ENCODE results near the gene TMEM132D.

TMEM132D gene

GRCh38 chr12:129826273-129826672, 77.6 kb downstream of the TMEM132D start:
- H3K36me3 ChIP-seq (ENCODE audit: control insufficient read depth in 2 of 2, insufficient read depth in 2 of 2, low read length in 2 of 2) = no peaks in the 10 kb centered on the region
- no peak overlapping the region for H3K4me3 ChIP-seq (ENCODE audit: low read length in 2 of 2)
- no peak overlapping the region for H3K9ac ChIP-seq (ENCODE audit: low read length in 2 of 2)
- H3K4me1 ChIP-seq (ENCODE audit: control insufficient read depth, insufficient read depth, low read length) = no peaks in the 10 kb centered on the region
- no peaks in the 10 kb centered on the region for H3K9me3 ChIP-seq (ENCODE audit: control insufficient read depth in 2 of 2, low read length in 2 of 2)
- peaks cover 0 to 3% of the 10 kb centered on the region in 2 donors for H3K27me3 ChIP-seq (ENCODE audit: control insufficient read depth in 1 of 2, insufficient read depth in 2 of 2, low read length in 2 of 2)
- no peak overlapping the region for H3K27ac ChIP-seq (ENCODE audit: low read length)

DNA sequence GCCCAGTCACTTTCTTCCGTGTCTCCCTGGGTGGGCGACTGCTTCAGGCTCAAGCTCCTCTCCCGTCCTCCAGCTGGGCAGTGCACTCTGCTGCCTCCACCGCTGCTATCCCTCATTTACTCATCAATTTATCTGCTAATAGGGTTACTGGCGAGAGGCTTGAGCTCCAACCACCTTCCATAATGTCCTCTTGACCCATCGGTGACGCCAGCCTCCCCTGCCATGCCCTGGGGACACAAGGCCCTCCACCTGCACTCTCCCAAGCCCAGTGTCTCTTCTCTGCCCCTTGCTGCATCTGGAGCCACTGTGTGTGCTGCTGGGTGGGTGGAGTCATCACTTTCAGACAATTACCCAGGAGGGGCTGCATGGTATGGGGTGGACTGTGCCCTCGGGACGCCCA, 78.5 kb downstream of the TMEM132D start:
- H3K27me3 ChIP-seq (ENCODE audit: control insufficient read depth in 1 of 2, insufficient read depth in 2 of 2, low read length in 2 of 2) = peaks cover 0 to 2% of the 10 kb centered on the region in 2 donors

GRCh38 chr12:129821964-129822363, 81.9 kb downstream of the TMEM132D start:
- Histone ChIP-seq H3K27ac (ENCODE audit: low read length) (no peak overlapping the region), H3K27me3 (ENCODE audit: control insufficient read depth in 1 of 2, insufficient read depth in 2 of 2, low read length in 2 of 2) (peaks cover 0 to 3% of the 10 kb centered on the region in 2 donors), H3K4me1 (ENCODE audit: control insufficient read depth, insufficient read depth, low read length) (no peaks in the 10 kb centered on the region), H3K4me3 (ENCODE audit: low read length in 2 of 2) (no peak overlapping the region), H3K9ac (ENCODE audit: low read length in 2 of 2) (no peak overlapping the region), H3K9me3 (ENCODE audit: control insufficient read depth in 2 of 2, low read length in 2 of 2) (peaks cover 2 to 3% of the 10 kb centered on the region in 2 donors), H3K36me3 (ENCODE audit: control insufficient read depth in 2 of 2, insufficient read depth in 2 of 2, low read length in 2 of 2) (no peaks in the 10 kb centered on the region)

More for the DNA sequence above, 78.5 kb downstream of the TMEM132D start:
- no peak overlapping the region for H3K27ac ChIP-seq (ENCODE audit: low read length)
- no peaks in the 10 kb centered on the region for H3K36me3 ChIP-seq (ENCODE audit: control insufficient read depth in 2 of 2, insufficient read depth in 2 of 2, low read length in 2 of 2)
- no peak overlapping the region for H3K4me3 ChIP-seq (ENCODE audit: low read length in 2 of 2)
- H3K9me3 ChIP-seq (ENCODE audit: control insufficient read depth in 2 of 2, low read length in 2 of 2) = no peaks in the 10 kb centered on the region
- H3K4me1 ChIP-seq (ENCODE audit: control insufficient read depth, insufficient read depth, low read length) = no peaks in the 10 kb centered on the region
- no peak overlapping the region for H3K9ac ChIP-seq (ENCODE audit: low read length in 2 of 2)

- no peak overlapping the region for H3K4me3 ChIP-seq (ENCODE audit: low read length in 2 of 2)
- H3K27me3 ChIP-seq (ENCODE audit: control insufficient read depth in 1 of 2, insufficient read depth in 2 of 2, low read length in 2 of 2) = peaks cover 0 to 2% of the 10 kb centered on the region in 2 donors
- no peak overlapping the region for H3K27ac ChIP-seq (ENCODE audit: low read length)
- H3K36me3 ChIP-seq (ENCODE audit: control insufficient read depth in 2 of 2, insufficient read depth in 2 of 2, low read length in 2 of 2) = no peaks in the 10 kb centered on the region
- H3K9ac ChIP-seq (ENCODE audit: low read length in 2 of 2) = no peak overlapping the region
- H3K9me3 ChIP-seq (ENCODE audit: control insufficient read depth in 2 of 2, low read length in 2 of 2) = peaks cover 3% of the 10 kb centered on the region in 2 donors
- H3K4me1 ChIP-seq (ENCODE audit: control insufficient read depth, insufficient read depth, low read length) = no peaks in the 10 kb centered on the region
Observed at GRCh38 chr12:129819391-129819790, 84.4 kb downstream of the TMEM132D start.

DNA sequence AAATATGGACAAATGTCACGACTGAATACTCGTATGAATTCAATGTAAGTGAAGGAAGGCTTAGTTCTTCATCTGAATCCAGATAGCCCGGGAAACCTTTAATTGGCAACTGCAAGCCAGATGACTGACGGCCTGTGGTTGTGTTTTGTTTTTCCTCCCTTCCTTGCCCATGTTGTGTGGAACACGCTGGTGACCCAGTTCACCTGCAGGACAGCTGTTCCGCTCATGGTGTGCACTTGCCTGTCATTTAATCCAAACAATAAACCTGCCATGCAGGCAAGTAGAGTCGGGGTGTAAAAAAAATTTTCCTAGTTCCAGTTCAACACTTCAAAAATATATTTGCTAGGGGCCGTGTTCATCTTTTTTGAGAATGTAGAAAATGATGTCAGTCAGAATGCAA, 88.0 kb downstream of the TMEM132D start:
- H3K27me3 ChIP-seq (ENCODE audit: control insufficient read depth in 1 of 2, insufficient read depth in 2 of 2, low read length in 2 of 2) = peaks cover 0 to 2% of the 10 kb centered on the region in 2 donors
- H3K9me3 ChIP-seq (ENCODE audit: control insufficient read depth in 2 of 2, low read length in 2 of 2) = peaks cover 3 to 7% of the 10 kb centered on the region in 2 donors
- H3K4me3 ChIP-seq (ENCODE audit: low read length in 2 of 2) = no peak overlapping the region
- H3K9ac ChIP-seq (ENCODE audit: low read length in 2 of 2) = no peak overlapping the region
- no peak overlapping the region for H3K27ac ChIP-seq (ENCODE audit: low read length)
- H3K4me1 ChIP-seq (ENCODE audit: control insufficient read depth, insufficient read depth, low read length) = no peaks in the 10 kb centered on the region
- no peaks in the 10 kb centered on the region for H3K36me3 ChIP-seq (ENCODE audit: control insufficient read depth in 2 of 2, insufficient read depth in 2 of 2, low read length in 2 of 2)

GRCh38 chr12:129811963-129812362, 91.9 kb downstream of the TMEM132D start:
- Histone ChIP-seq H3K36me3 (ENCODE audit: control insufficient read depth in 2 of 2, insufficient read depth in 2 of 2, low read length in 2 of 2) (no peaks in the 10 kb centered on the region), H3K27me3 (ENCODE audit: control insufficient read depth in 1 of 2, insufficient read depth in 2 of 2, low read length in 2 of 2) (no peaks in the 10 kb centered on the region), H3K27ac (ENCODE audit: low read length) (no peak overlapping the region), H3K9me3 (ENCODE audit: control insufficient read depth in 2 of 2, low read length in 2 of 2) (peaks cover under 1 to 3% of the 10 kb centered on the region in 2 donors), H3K4me1 (ENCODE audit: control insufficient read depth, insufficient read depth, low read length) (no peaks in the 10 kb centered on the region), H3K4me3 (ENCODE audit: low read length in 2 of 2) (no peak overlapping the region), H3K9ac (ENCODE audit: low read length in 2 of 2) (no peak overlapping the region)

GRCh38 chr12:129807136-129807535, 96.7 kb downstream of the TMEM132D start:
- Histone ChIP-seq H3K36me3 (ENCODE audit: control insufficient read depth in 2 of 2, insufficient read depth in 2 of 2, low read length in 2 of 2) (no peaks in the 10 kb centered on the region), H3K27ac (ENCODE audit: low read length) (no peak overlapping the region), H3K9me3 (ENCODE audit: control insufficient read depth in 2 of 2, low read length in 2 of 2) (no peaks in the 10 kb centered on the region), H3K9ac (ENCODE audit: low read length in 2 of 2) (no peak overlapping the region), H3K27me3 (ENCODE audit: control insufficient read depth in 1 of 2, insufficient read depth in 2 of 2, low read length in 2 of 2) (no peaks in the 10 kb centered on the region), H3K4me1 (ENCODE audit: control insufficient read depth, insufficient read depth, low read length) (no peaks in the 10 kb centered on the region), H3K4me3 (ENCODE audit: low read length in 2 of 2) (no peak overlapping the region)

- H3K4me3 ChIP-seq (ENCODE audit: low read length in 2 of 2) = no peak overlapping the region
- H3K36me3 ChIP-seq (ENCODE audit: control insufficient read depth in 2 of 2, insufficient read depth in 2 of 2, low read length in 2 of 2) = no peaks in the 10 kb centered on the region
- H3K27ac ChIP-seq (ENCODE audit: low read length) = no peak overlapping the region
- H3K9ac ChIP-seq (ENCODE audit: low read length in 2 of 2) = no peak overlapping the region
- no peaks in the 10 kb centered on the region for H3K9me3 ChIP-seq (ENCODE audit: control insufficient read depth in 2 of 2, low read length in 2 of 2)
- H3K27me3 ChIP-seq (ENCODE audit: control insufficient read depth in 1 of 2, insufficient read depth in 2 of 2, low read length in 2 of 2) = no peaks in the 10 kb centered on the region
- no peaks in the 10 kb centered on the region for H3K4me1 ChIP-seq (ENCODE audit: control insufficient read depth, insufficient read depth, low read length)
Observed at GRCh38 chr12:129791396-129791795, 112.4 kb downstream of the TMEM132D start.

DNA sequence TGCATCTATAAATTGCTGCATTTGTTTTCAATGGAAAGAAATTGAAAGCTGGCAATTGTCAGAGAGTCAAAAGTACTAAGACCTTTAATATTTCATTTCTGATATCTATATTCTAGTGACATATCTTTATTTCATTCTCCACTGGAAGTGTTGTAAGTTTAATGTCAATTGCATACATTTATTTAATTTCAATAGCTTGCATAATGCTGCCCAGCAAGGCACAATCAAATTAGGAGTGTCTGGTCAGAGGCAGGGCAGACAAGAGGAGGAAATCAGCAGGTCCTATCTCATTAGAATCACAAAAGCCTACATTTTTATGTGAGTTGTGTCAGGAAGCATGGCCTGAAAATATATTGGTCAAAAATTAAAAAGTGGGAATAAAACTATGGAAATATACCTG, 112.9 kb downstream of the TMEM132D start:
- Histone ChIP-seq H3K36me3 (ENCODE audit: control insufficient read depth in 2 of 2, insufficient read depth in 2 of 2, low read length in 2 of 2) (no peaks in the 10 kb centered on the region), H3K9me3 (ENCODE audit: control insufficient read depth in 2 of 2, low read length in 2 of 2) (peaks cover 0 to 3% of the 10 kb centered on the region in 2 donors), H3K4me3 (ENCODE audit: low read length in 2 of 2) (no peak overlapping the region), H3K27me3 (ENCODE audit: control insufficient read depth in 1 of 2, insufficient read depth in 2 of 2, low read length in 2 of 2) (no peaks in the 10 kb centered on the region), H3K4me1 (ENCODE audit: control insufficient read depth, insufficient read depth, low read length) (no peaks in the 10 kb centered on the region), H3K9ac (ENCODE audit: low read length in 2 of 2) (no peak overlapping the region), H3K27ac (ENCODE audit: low read length) (no peak overlapping the region)

GRCh38 chr12:129790331-129790730, 113.5 kb downstream of the TMEM132D start:
- no peaks in the 10 kb centered on the region for H3K4me1 ChIP-seq (ENCODE audit: control insufficient read depth, insufficient read depth, low read length)
- no peak overlapping the region for H3K4me3 ChIP-seq (ENCODE audit: low read length in 2 of 2)
- no peaks in the 10 kb centered on the region for H3K36me3 ChIP-seq (ENCODE audit: control insufficient read depth in 2 of 2, insufficient read depth in 2 of 2, low read length in 2 of 2)
- H3K9me3 ChIP-seq (ENCODE audit: control insufficient read depth in 2 of 2, low read length in 2 of 2) = peaks cover 0 to 8% of the 10 kb centered on the region in 2 donors
- H3K9ac ChIP-seq (ENCODE audit: low read length in 2 of 2) = no peak overlapping the region
- no peaks in the 10 kb centered on the region for H3K27me3 ChIP-seq (ENCODE audit: control insufficient read depth in 1 of 2, insufficient read depth in 2 of 2, low read length in 2 of 2)
- no peak overlapping the region for H3K27ac ChIP-seq (ENCODE audit: low read length)

GRCh38 chr12:129789921-129790320, 113.9 kb downstream of the TMEM132D start:
- no peak overlapping the region for H3K9ac ChIP-seq (ENCODE audit: low read length in 2 of 2)
- no peaks in the 10 kb centered on the region for H3K4me1 ChIP-seq (ENCODE audit: control insufficient read depth, insufficient read depth, low read length)
- H3K9me3 ChIP-seq (ENCODE audit: control insufficient read depth in 2 of 2, low read length in 2 of 2) = peaks cover 0 to 11% of the 10 kb centered on the region in 2 donors

More at GRCh38 chr12:129789921-129790320, 113.9 kb downstream of the TMEM132D start:
- Histone ChIP-seq H3K27me3 (ENCODE audit: control insufficient read depth in 1 of 2, insufficient read depth in 2 of 2, low read length in 2 of 2) (no peaks in the 10 kb centered on the region), H3K27ac (ENCODE audit: low read length) (no peak overlapping the region), H3K36me3 (ENCODE audit: control insufficient read depth in 2 of 2, insufficient read depth in 2 of 2, low read length in 2 of 2) (no peaks in the 10 kb centered on the region), H3K4me3 (ENCODE audit: low read length in 2 of 2) (no peak overlapping the region)
